Natural killer cell treated with Interleukin-12 subunit alpha and Interleukin-12 subunit beta and Interleukin-15 and Interleukin-18, amount 100 ng/mL, for 72 hours (primary cell): ENCODE measurements around the gene GLIS2. TPM values are rescaled to one million over a fixed set of nuclear protein-coding genes. Genes with fewer than 3 reads are reported as not detected.
"Not testable (repeated sequence)": the region's sequence is repeated elsewhere in the genome, so short reads cannot be mapped to it uniquely, and the experiment has no call there.

ENCODE experiments used
- ATAC-seq, 2 donors: fragments of 150-1000 bp; cut with Tn5 transposase in 1 of 2; sonication (Bioruptor Pico), chemical (Tn5 transposase) in 1 of 2; 2 replicates each; pipeline ENCODE4 v1.10.0; 2021
- DNase-seq: peaks from one replicate; pipeline ENCODE4 v3.0.0; 2022; ENCODE audit warnings: low spot score
- H3K27ac Mint-ChIP-seq, 2 donors: 1 replicate in 1 of 2; 2 replicates in 1 of 2; pipeline ENCODE4 v1.8.0; 2022; ENCODE audit warnings: mixed read lengths in 2 of 2, mild to moderate bottlenecking in 1 of 2, moderate library complexity in 1 of 2
- H3K27me3 Mint-ChIP-seq, 2 donors: 1 replicate in 1 of 2; 2 replicates in 1 of 2; pipeline ENCODE4 v1.8.0; 2022; ENCODE audit warnings: mixed read lengths in 2 of 2
- H3K36me3 Mint-ChIP-seq: one replicate; pipeline ENCODE4 v1.8.0; 2022; ENCODE audit warnings: mixed read lengths
- H3K4me1 Mint-ChIP-seq, 2 donors: 1 replicate in 1 of 2; 2 replicates in 1 of 2; pipeline ENCODE4 v1.8.0; 2022; ENCODE audit warnings: low read depth in 2 of 2, mixed read lengths in 2 of 2, mild to moderate bottlenecking in 1 of 2
- H3K4me3 Mint-ChIP-seq: one replicate; pipeline ENCODE4 v1.8.0; 2022; ENCODE audit warnings: mixed read lengths
- H3K9me3 Mint-ChIP-seq: 2 replicates; pipeline ENCODE4 v1.8.0; 2022; ENCODE audit warnings: mixed read lengths
- total RNA-seq, 2 donors: library from RNA; stranded (reverse); gene quantifications; one replicate each; pipeline ENCODE4 v1.2.3, GENCODE V29; 2022

The GLIS2 gene
- total RNA-seq, 2 donors from 2014 or later = 0.31 to 0.43 TPM

- Mint-ChIP-seq H3K4me1 (peaks cover 0 to 2% of the 10 kb centered on the region in 2 donors), H3K36me3 (no peaks in the 10 kb centered on the region), H3K9me3 (no peaks in the 10 kb centered on the region), H3K27ac (no peak overlapping the region), H3K4me3 (no peak overlapping the region), H3K27me3 (no peaks in the 10 kb centered on the region)
- ATAC-seq (no peak), DNase-seq (no peak)
These were observed 13.2 kb downstream of the GLIS2 start for GRCh38 chr16:4328782-4329775.

- H3K27me3 Mint-ChIP-seq = no peaks in the 10 kb centered on the region
These were observed 14.5 kb downstream of the GLIS2 start for GRCh38 chr16:4330277-4330874.

GRCh38 chr16:4332083-4332482 lies 16.2 kb downstream of the GLIS2 start:
- DNase-seq (no peak), ATAC-seq (no peak)
- Mint-ChIP-seq H3K27me3 (no peaks in the 10 kb centered on the region), H3K9me3 (no peaks in the 10 kb centered on the region), H3K4me3 (no peak overlapping the region), H3K36me3 (no peaks in the 10 kb centered on the region), H3K27ac (no peak overlapping the region), H3K4me1 (peaks cover 0 to 2% of the 10 kb centered on the region in 2 donors)

More at GRCh38 chr16:4330277-4330874, 14.5 kb downstream of the GLIS2 start:
- no peaks in the 10 kb centered on the region for H3K36me3 Mint-ChIP-seq
- H3K27ac Mint-ChIP-seq = no peak overlapping the region
- H3K4me1 Mint-ChIP-seq = peaks cover 0 to 2% of the 10 kb centered on the region in 2 donors
- no peaks in the 10 kb centered on the region for H3K9me3 Mint-ChIP-seq
- DNase-seq (peak; percentile 77), ATAC-seq (peak; percentile 74 to 86)
- H3K4me3 Mint-ChIP-seq = no peak overlapping the region

GRCh38 chr16:4332623-4333307 lies 16.9 kb downstream of the GLIS2 start:
- Mint-ChIP-seq H3K36me3 (no peaks in the 10 kb centered on the region), H3K4me1 (peaks cover 0 to 2% of the 10 kb centered on the region in 2 donors), H3K27me3 (no peaks in the 10 kb centered on the region), H3K9me3 (no peaks in the 10 kb centered on the region), H3K27ac (no peak overlapping the region), H3K4me3 (no peak overlapping the region)
- DNase-seq (no peak), ATAC-seq (no peak)

GRCh38 chr16:4333308-4333638 lies 17.4 kb downstream of the GLIS2 start:
- Mint-ChIP-seq H3K36me3 (no peaks in the 10 kb centered on the region), H3K4me3 (no peak overlapping the region), H3K9me3 (no peaks in the 10 kb centered on the region), H3K27me3 (no peaks in the 10 kb centered on the region), H3K27ac (no peak overlapping the region), H3K4me1 (peaks cover 0 to 2% of the 10 kb centered on the region in 2 donors)
- ATAC-seq (no peak), DNase-seq (no peak)

GRCh38 chr16:4333714-4334113 lies 17.8 kb downstream of the GLIS2 start:
- not testable (repeated sequence) for H3K4me1 Mint-ChIP-seq, ATAC-seq

GRCh38 chr16:4334724-4335495 lies 19.0 kb downstream of the GLIS2 start:
- no peaks in the 10 kb centered on the region for H3K27me3 Mint-ChIP-seq
- no peak for DNase-seq
- H3K4me3 Mint-ChIP-seq = no peak overlapping the region
- no peaks in the 10 kb centered on the region for H3K9me3 Mint-ChIP-seq
- no peaks in the 10 kb centered on the region for H3K36me3 Mint-ChIP-seq
- no peaks in the 10 kb centered on the region for H3K4me1 Mint-ChIP-seq
- H3K27ac Mint-ChIP-seq = no peak overlapping the region
- no peak for ATAC-seq

More at GRCh38 chr16:4333714-4334113, 17.8 kb downstream of the GLIS2 start:
- not testable (repeated sequence) for DNase-seq, H3K27me3 Mint-ChIP-seq, H3K9me3 Mint-ChIP-seq, H3K27ac Mint-ChIP-seq, H3K36me3 Mint-ChIP-seq, H3K4me3 Mint-ChIP-seq

- no peak for DNase-seq
- no peaks in the 10 kb centered on the region for H3K4me1 Mint-ChIP-seq
- no peaks in the 10 kb centered on the region for H3K36me3 Mint-ChIP-seq
- no peak overlapping the region for H3K27ac Mint-ChIP-seq
- no peak for ATAC-seq
- H3K9me3 Mint-ChIP-seq = no peaks in the 10 kb centered on the region
- H3K4me3 Mint-ChIP-seq = no peak overlapping the region
- no peaks in the 10 kb centered on the region for H3K27me3 Mint-ChIP-seq
These were observed 21.1 kb downstream of the GLIS2 start for GRCh38 chr16:4336701-4337539.

- no peak overlapping the region for H3K27ac Mint-ChIP-seq
- H3K9me3 Mint-ChIP-seq = no peaks in the 10 kb centered on the region
- no peaks in the 10 kb centered on the region for H3K4me1 Mint-ChIP-seq
- DNase-seq (no peak), ATAC-seq (no peak)
- H3K36me3 Mint-ChIP-seq = no peaks in the 10 kb centered on the region
- H3K27me3 Mint-ChIP-seq = no peaks in the 10 kb centered on the region
- H3K4me3 Mint-ChIP-seq = no peak overlapping the region
These were observed 21.7 kb downstream of the GLIS2 start for GRCh38 chr16:4337540-4338088.

GRCh38 chr16:4338125-4338582 lies 22.3 kb downstream of the GLIS2 start:
- H3K4me3 Mint-ChIP-seq = no peak overlapping the region
- ATAC-seq (no peak), DNase-seq (no peak)
- no peaks in the 10 kb centered on the region for H3K36me3 Mint-ChIP-seq
- H3K9me3 Mint-ChIP-seq = no peaks in the 10 kb centered on the region
- no peaks in the 10 kb centered on the region for H3K4me1 Mint-ChIP-seq
- no peaks in the 10 kb centered on the region for H3K27me3 Mint-ChIP-seq
- no peak overlapping the region for H3K27ac Mint-ChIP-seq

GRCh38 chr16:4338712-4339299 lies 22.9 kb downstream of the GLIS2 start:
- no peaks in the 10 kb centered on the region for H3K27me3 Mint-ChIP-seq
- DNase-seq (no peak), ATAC-seq (peak in 1 of 2 donors; percentile 13)
- H3K36me3 Mint-ChIP-seq = no peaks in the 10 kb centered on the region
- no peaks in the 10 kb centered on the region for H3K9me3 Mint-ChIP-seq
- no peak overlapping the region for H3K4me3 Mint-ChIP-seq
- H3K4me1 Mint-ChIP-seq = peaks cover 0 to 1% of the 10 kb centered on the region in 2 donors
- H3K27ac Mint-ChIP-seq = no peak overlapping the region

GRCh38 chr16:4339455-4339854 lies 23.6 kb downstream of the GLIS2 start:
- H3K36me3 Mint-ChIP-seq = no peaks in the 10 kb centered on the region
- no peaks in the 10 kb centered on the region for H3K27me3 Mint-ChIP-seq
- peaks cover 0 to 3% of the 10 kb centered on the region in 2 donors for H3K4me1 Mint-ChIP-seq
- H3K27ac Mint-ChIP-seq = no peak overlapping the region
- DNase-seq = no peak
- ATAC-seq = no peak
- no peak overlapping the region for H3K4me3 Mint-ChIP-seq
- no peaks in the 10 kb centered on the region for H3K9me3 Mint-ChIP-seq
